NCI-H446 treated with DMSO at 0.1 percent for 48 hours (cell line): ENCODE results near the gene TMTC2.

Source experiments
- DNase-seq: peaks from one replicate; lab custom pipeline; 2025; lab: John Stamatoyannopoulos, UW

TMTC2 gene

GRCh38 chr12:82953397-82953796 lies 266.7 kb downstream of the TMTC2 start:
- DNase-seq, result no peak

DNA sequence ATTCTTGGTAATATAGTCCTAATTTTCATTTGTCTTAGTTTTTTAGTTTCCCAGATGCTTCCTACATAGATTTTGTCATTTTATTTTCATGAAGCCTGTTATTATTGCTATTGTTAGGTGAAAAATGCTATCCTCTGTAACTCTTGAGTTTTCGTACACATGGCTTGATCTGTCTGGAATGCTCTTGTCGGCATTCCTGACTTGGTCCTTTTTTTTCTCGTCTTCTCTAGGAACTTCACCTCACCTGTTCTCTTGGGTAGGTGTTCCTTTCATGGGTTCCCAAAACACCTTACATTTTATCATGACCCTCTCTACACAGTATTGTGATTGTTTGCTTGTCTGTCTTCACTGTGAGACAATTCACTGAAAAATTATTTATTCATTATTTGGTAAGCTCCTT lies 267.4 kb downstream of the TMTC2 start:
- DNase-seq, result no peak

- DNase-seq, result no peak
Observed at GRCh38 chr12:82954572-82954971, 267.9 kb downstream of the TMTC2 start.

DNA sequence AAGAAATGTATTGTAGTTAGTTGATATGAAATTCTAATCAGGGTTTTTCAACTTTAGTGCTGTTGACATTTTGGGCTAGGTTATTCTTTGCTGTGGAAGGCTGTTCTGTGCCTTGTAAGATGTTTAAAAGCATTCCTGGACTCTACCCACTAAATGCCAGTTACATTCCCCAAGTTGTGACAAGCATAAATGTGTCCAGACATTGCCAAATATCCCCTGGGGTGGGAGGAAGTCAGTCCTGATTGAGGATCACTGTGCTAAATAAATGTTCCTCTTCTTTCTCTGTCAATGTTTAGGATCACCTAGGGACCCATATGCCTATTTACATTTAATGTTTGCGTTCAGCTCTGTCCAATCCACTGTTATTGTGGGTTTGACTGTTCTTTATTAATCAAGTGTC lies 268.3 kb downstream of the TMTC2 start:
- DNase-seq, result no peak

GRCh38 chr12:82958966-82959365 lies 272.3 kb downstream of the TMTC2 start:
- DNase-seq, result no peak

DNA sequence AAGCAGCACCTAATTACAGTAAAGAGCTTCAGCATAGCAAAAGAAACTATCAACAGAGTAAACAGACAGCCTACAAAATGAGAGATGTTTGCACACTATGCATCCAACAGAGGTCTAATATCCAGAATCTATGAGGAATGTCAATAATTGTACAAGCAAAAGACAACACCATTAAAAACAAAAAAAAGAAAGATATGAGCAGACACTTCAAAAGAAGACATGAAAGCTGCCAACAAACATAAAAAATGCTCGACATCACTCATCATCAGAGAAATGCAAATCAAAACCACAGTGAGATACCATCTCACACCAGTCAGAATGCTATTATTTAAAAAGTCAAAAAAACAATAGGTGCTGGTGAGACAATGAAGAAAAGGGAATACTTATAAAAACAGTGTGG lies 273.1 kb downstream of the TMTC2 start:
- no peak for DNase-seq

- DNase-seq, result no peak
Observed at GRCh38 chr12:82961835-82962234, 275.1 kb downstream of the TMTC2 start.

- no peak for DNase-seq
Observed at GRCh38 chr12:82963956-82964355, 277.2 kb downstream of the TMTC2 start.

GRCh38 chr12:82964446-82964845 lies 277.7 kb downstream of the TMTC2 start:
- no peak for DNase-seq

DNA sequence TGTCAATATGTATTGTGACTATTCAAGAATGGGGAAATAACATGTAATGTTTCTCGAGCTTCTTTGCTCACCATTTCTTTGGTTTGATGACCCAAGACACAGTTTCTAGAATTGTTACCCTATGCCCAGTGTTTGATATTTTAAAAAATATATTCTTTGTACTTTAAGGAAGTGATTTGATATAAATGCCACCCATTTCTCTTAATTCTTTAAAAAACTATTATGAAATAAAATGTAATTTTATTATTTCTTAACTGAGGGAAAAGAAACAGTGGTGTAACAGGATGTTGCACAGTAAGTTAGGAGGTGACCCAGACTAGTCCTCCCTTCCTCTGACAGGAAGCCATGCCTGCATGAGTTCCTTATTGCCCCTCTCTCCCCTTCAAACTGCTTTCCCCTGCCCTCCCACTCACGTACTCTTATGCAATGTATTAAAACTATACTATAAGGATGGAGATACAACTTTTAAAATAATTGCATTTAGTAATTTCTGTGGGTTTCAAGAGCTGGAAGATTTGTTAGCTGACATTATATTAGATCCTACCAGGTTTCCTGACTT lies 279.4 kb downstream of the TMTC2 start:
- no peak for DNase-seq

DNA sequence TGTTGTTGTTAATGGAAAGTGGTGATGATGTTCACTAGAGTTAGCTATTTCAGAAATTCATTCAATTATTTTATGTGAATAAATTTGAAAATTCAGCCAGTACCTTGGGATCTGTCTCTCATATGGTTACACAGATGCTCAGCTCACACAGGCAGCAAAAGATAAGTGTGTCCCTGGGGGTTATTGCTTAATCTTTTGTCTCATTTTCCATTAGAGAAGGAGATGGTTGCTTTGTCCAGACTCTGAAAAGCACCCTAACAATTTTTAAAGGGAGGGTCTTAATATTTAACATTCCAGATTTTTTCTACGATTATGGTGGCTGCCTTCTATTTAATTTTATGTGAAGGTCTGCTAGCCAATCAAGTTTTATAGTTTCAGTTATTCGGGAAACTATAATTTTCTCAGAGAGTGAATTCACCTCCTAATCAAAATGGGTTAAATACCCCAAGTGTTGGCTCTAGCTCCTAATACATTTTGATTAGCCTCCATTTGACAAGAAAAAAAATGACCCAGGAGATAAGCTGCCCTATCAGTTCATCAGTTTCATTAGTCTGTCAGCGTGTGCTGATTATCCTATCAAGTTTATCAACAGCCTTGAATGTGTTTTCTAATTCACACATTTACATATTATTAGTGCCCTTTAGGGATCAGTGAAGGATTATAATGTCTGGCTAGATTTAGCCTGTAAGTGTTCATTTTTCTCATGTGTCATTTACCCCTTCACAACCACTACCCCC lies 282.1 kb downstream of the TMTC2 start:
- DNase-seq, result no peak

- no peak for DNase-seq
Observed at GRCh38 chr12:82970614-82971013, 283.9 kb downstream of the TMTC2 start.

DNA sequence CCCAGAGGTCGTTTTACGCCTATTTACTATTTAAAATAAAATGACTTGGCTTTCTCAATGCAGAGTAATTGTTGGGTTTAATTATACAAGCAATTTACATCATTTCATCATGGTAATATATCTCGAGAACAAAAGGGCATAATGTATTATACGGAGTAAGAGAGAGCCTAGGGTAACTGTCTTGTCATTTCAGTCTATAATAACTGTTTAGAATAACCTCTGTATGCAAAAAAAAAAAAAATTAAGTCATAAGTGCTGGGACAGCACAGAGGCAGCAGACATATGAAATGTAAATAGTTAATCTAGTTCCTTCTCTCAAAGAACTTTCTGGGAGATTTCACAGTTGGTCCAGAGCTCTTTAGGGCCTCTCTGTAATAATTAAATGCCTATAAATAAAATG lies 284.9 kb downstream of the TMTC2 start:
- no peak for DNase-seq

- DNase-seq, result no peak
Observed at GRCh38 chr12:82972624-82973023, 285.9 kb downstream of the TMTC2 start.

DNA sequence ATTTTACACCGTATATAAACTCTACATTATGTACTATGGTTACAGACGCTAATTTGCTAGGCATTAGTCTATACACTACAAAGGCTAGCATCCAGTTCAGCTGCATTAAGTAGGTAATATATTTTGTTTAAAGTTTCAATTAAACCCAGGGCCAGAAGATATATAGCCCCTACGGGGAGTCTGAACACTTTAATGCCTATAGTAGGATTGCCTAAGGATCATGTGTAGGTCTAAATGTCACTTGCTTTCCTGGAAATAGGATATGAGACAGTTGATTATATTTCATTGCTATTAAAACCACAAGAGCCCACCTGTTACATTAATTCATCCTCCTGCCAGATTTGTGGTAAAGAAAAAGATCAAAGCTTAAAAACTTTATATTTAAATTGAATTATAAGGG lies 286.9 kb downstream of the TMTC2 start:
- DNase-seq, result no peak

GRCh38 chr12:82981150-82981549 lies 294.4 kb downstream of the TMTC2 start:
- no peak for DNase-seq

DNA sequence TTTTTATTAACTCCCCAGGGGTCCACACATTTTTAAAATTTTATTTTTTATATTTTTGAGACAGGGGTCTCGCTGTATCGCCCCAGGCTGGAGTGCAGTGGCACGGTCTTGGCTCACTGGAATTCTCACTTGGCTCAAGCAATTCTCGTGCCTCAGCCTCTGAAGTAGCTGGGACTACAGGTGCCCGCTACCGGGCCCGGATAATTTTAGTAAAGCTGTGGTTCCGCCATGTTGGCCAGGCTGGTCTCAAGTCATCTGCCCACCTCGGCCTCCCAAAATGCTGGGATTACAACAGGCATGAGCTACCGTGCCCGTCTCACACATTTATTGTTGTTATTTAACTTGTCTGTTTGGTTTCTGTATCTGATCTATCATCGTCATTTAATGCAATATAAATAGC lies 307.4 kb downstream of the TMTC2 start:
- no peak for DNase-seq

DNA sequence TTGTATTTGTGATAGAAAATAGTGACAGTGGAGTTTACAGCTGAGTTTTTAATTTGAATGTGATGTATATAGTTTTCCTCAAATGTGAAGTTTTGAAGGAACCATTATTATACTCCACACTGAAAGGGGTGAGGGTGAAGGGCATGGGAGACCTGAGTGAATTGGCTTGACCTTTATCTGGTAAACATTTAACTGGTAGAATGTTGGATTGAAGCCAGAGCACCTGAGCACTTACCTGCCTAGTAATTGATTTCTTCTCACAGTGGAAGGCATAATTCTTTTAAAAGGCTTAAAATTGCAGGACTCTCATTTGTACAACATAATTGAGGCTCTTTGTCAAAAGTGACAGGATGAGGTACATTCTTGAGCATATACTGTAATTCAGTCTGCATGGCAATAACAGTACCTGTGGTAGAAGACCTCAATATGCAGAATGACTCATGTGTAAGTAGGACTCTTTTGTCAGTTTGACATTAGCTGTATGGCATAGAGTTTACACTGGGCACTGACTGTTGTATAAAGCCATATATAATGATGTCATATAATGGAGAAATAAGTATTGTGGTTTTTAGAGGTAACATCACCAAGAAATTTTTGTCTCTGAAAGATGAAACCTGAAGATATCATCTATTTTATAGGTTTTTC lies 309.6 kb downstream of the TMTC2 start:
- no peak for DNase-seq

- no peak for DNase-seq
Observed at GRCh38 chr12:82998509-82998908, 311.8 kb downstream of the TMTC2 start.

DNA sequence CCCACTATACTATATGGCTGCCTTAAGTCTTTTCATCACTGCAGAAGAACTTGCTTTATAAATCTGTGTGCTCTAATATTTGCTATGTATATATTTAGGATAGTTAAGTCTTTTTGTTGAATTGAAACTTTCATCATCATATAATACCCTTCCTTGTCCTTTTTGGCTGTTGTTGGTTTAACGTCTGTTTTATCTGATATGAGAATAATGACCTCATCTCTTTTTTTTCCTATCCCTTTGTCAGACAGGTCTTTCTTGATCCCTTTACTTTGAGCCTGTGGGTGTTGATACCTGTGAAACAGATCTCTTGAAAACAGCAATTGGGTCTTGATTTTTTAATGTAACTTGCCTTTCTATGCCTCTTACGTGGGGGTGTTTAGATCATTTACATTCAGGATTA lies 316.3 kb downstream of the TMTC2 start:
- no peak for DNase-seq

DNA sequence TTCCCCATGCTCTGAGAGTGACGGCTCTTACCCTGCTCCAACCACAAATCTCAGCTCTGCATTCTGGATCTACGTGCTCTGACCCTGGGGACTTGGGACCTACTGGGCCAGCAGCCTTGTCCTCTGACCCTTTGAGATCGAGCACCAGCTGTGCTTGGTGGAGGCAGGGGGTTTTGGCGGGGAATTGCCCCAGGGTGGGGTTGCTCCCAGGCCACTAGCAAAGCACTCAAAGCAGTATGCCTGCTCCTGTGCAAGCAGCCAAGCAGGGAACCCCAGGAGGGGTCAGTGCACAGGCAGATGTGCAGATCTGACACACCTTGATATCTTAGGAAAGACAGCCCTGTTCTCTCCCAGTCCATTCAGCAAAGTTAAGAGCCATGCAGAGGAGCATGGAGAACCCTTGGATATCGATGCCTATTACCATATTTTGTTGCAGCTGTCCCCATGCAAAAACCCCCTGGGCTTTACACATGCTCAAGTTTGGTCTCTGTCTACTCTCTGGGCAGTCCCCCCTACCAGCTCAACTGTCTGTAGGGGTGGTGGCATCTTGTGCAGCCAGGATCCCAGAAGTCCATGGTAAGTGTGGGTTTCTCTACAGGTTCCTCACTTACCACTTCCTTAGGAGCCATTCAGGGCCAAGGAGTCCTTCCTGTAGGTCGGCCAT lies 319.0 kb downstream of the TMTC2 start:
- DNase-seq, result no peak

GRCh38 chr12:83008703-83009102 lies 322.0 kb downstream of the TMTC2 start:
- DNase-seq, result no peak

DNA sequence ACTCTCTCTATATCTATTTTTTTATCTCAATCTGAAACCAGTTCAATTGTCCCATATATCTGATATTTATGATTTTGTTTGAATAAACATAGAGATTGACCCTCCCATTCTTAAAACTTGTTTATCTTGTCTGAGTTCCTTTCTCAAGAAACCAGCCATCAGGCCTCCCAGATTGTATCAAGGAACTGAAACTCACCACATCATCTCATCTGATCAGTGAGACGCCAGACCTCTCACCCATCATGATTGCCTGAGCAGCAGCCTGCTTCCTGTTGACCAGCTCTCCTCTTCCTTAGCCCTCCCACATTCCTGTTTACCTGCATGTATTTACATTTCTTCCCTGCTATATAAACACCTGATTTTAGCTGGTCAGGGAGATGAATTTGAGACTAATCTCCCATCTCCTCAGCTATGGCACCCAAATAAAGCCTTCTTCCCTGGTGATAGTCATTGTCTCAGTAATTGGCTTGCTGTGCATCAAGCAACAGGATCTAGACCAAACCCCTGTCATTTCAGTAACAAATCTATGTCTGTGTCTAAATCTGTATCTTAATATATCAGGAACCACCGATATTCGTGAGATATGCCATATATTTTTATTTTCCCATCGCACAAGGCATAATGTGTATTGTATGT lies 323.6 kb downstream of the TMTC2 start:
- DNase-seq, result no peak
